H1 (cell line): ENCODE results near the gene RXFP1. TPM values are rescaled to one million over a fixed set of nuclear protein-coding genes. Genes with fewer than 3 reads are reported as not detected.

Experiments used
- CBX8 ChIP-seq: fragments of 300-800, 300-1000 bp; sonication (generic); IDR thresholded peaks from 2 replicates; pipeline ENCODE4 v1.7.1; 2016; ENCODE audit warnings: low read depth, low read length, borderline replicate concordance
- EP300 ChIP-seq, 2 experiments: IDR thresholded peaks; 1 replicate in 1 of 2; 2 replicates in 1 of 2; pipeline ENCODE4 v1.6.1; 2011 to 2012; ENCODE audit warnings: low read depth in 2 of 2, low read length in 2 of 2, mild to moderate bottlenecking in 2 of 2, borderline replicate concordance in 1 of 2, inconsistent platforms in 1 of 2, moderate library complexity in 1 of 2
- TAF1 ChIP-seq: IDR thresholded peaks from 2 replicates; pipeline ENCODE4 v1.6.1; 2011; ENCODE audit warnings: mild to moderate bottlenecking, low read depth, low read length
- polyA plus RNA-seq, 7 experiments: library from polyadenylated mRNA; depleted of rRNA in 3 of 7; stranded (reverse) in 5 of 7; unstranded in 2 of 7; fragments of >200 nt in 5 of 7; fragments of 200-250 nt in 2 of 7; gene quantifications; 1 replicate in 5 of 7; 2 replicates in 1 of 7; 4 replicates in 1 of 7; pipeline versions ENCODE4 v1.2.1 to v1.2.3, GENCODE V29; 2011 to 2013; ENCODE audit warnings: missing spikeins in 2 of 7, mixed read lengths in 2 of 7
- total RNA-seq: library from RNA; stranded (reverse); fragmentation: NEBNext Ultra II Directional; extraction: Animal tissue kit (Norgen Biotek cat#: 25700); gene quantifications from 2 replicates; pipeline ENCODE4 v1.2.1, GENCODE V29; 2021

The RXFP1 gene
- total and polyA plus RNA-seq, 2 of the 8 experiments (the other 6 are each of a cell fraction or from before 2014, with no cell fraction given): 0.14 to 0.56 TPM

DNA sequence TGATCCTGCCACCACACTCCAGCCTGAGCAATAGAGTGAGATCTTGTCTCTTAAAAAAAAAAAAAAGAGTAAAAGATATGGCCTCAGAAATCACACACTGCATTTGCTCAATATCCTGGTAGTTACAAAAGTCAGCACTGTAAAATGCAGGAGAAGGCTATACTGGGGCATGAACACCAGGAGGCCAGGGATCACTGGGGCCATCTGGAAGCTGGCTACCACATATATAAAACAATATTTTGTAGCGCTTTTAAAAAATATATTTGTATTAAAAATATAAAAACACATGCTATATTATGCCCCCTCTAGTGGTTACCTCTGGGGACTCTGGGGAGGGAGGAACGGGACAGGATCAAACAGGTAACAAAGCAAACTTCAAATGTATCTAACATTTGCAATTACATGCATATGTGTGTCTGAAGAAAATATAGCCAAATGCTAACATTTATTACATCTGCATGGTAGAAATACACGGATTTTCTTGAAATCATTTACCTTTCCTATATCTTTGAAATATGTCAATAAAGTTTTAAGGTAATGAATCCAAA lies 146.0 kb downstream of the RXFP1 start (continued):
- TF ChIP-seq EP300 (IDR thresholded peaks at IDR 0.05; ENCODE audit: borderline replicate concordance in 1 of 2, low read depth in 2 of 2, low read length in 2 of 2) (no peak), TAF1 (no peak), CBX8 (no peak)
- TF ChIP-seq, all 59 proteins: peak for 3
